Liver (tissue), 9 donors: ENCODE results near the gene DOCK2. TPM values are rescaled to one million over a fixed set of nuclear protein-coding genes. Genes with fewer than 3 reads are reported as not detected.

Source experiments
- DNase-seq: peaks from one replicate; pipeline ENCODE4 v3.0.0-alpha.2; 2017; ENCODE audit warnings: low spot score
- H3K27ac ChIP-seq, 2 donors: one replicate each; pipeline ENCODE4 v1.7.0; 2013; ENCODE audit warnings: inconsistent platforms in 2 of 2, low read length in 2 of 2, control low read depth in 1 of 2, low read depth in 1 of 2, mild to moderate bottlenecking in 1 of 2
- H3K27me3 ChIP-seq, 4 donors: one replicate each; pipeline versions ENCODE4 v1.6.1 to v1.7.0; 2013; ENCODE audit warnings: low read length in 3 of 4, inconsistent platforms in 1 of 4, mild to moderate bottlenecking in 1 of 4, moderate library complexity in 1 of 4; ENCODE audit not compliant: control insufficient read depth in 4 of 4, insufficient read depth in 4 of 4
- H3K36me3 ChIP-seq, 4 donors: one replicate each; pipeline versions ENCODE4 v1.6.1 to v1.7.0; 2013; ENCODE audit warnings: low read length in 3 of 4, mild to moderate bottlenecking in 3 of 4, low read depth in 1 of 4, moderate library complexity in 1 of 4; ENCODE audit not compliant: control insufficient read depth in 4 of 4, insufficient read depth in 3 of 4
- H3K4me1 ChIP-seq, 4 donors: one replicate each; pipeline versions ENCODE4 v1.6.1 to v1.7.0; 2013; ENCODE audit warnings: low read length in 3 of 4, mild to moderate bottlenecking in 3 of 4, moderate library complexity in 1 of 4; ENCODE audit not compliant: control insufficient read depth in 4 of 4, insufficient read depth in 4 of 4
- H3K4me3 ChIP-seq, 3 donors: one replicate each; pipeline versions ENCODE4 v1.6.1 to v1.7.0; 2013; ENCODE audit warnings: low read length in 3 of 3, control low read depth in 1 of 3, low read depth in 1 of 3, mild to moderate bottlenecking in 1 of 3
- H3K9ac ChIP-seq, 2 donors: one replicate each; pipeline ENCODE4 v1.7.0; 2013; ENCODE audit warnings: low read length in 2 of 2, mild to moderate bottlenecking in 2 of 2, moderate library complexity in 2 of 2, control low read depth in 1 of 2, low read depth in 1 of 2
- H3K9me3 ChIP-seq, 4 donors: one replicate each; pipeline versions ENCODE4 v1.6.1 to v1.7.0; 2013; ENCODE audit warnings: low read length in 3 of 4; ENCODE audit not compliant: control insufficient read depth in 4 of 4
- EGR1 ChIP-seq, 2 donors: IDR thresholded peaks; 2 replicates each; pipeline ENCODE4 v1.6.1; 2016 to 2018; ENCODE audit warnings: antibody characterized with exemption in 2 of 2, low read depth in 2 of 2
- FOXA1 ChIP-seq: IDR thresholded peaks from 2 replicates; pipeline ENCODE4 v1.6.1; 2016; ENCODE audit warnings: antibody characterized with exemption
- FOXA2 ChIP-seq: IDR thresholded peaks from 2 replicates; pipeline ENCODE4 v1.6.1; 2016; ENCODE audit warnings: antibody characterized with exemption
- GABPA ChIP-seq, 2 donors: IDR thresholded peaks in 1 of 2; conservative IDR thresholded peaks in 1 of 2; 2 replicates each; pipeline ENCODE4 v1.6.1; 2016; ENCODE audit warnings: antibody characterized with exemption in 2 of 2, mild to moderate bottlenecking in 1 of 2, moderate library complexity in 1 of 2
- HNF4A ChIP-seq, 2 donors: conservative IDR thresholded peaks; 2 replicates each; pipeline ENCODE4 v1.6.1; 2016; ENCODE audit warnings: antibody characterized with exemption in 2 of 2, mild to moderate bottlenecking in 2 of 2
- HNF4G ChIP-seq: IDR thresholded peaks from 2 replicates; pipeline ENCODE4 v1.6.1; 2016; ENCODE audit warnings: antibody characterized with exemption
- JUND ChIP-seq, 2 donors: IDR thresholded peaks; 2 replicates each; pipeline ENCODE4 v1.6.1; 2016; ENCODE audit warnings: antibody characterized with exemption in 2 of 2
- MAX ChIP-seq: IDR thresholded peaks from 2 replicates; pipeline ENCODE4 v1.6.1; 2016; ENCODE audit warnings: antibody characterized with exemption
- NR2F2 ChIP-seq: IDR thresholded peaks from 2 replicates; pipeline ENCODE4 v1.6.1; 2016; ENCODE audit warnings: antibody characterized with exemption
- RAD21 ChIP-seq, 2 donors: IDR thresholded peaks; 2 replicates each; pipeline ENCODE4 v1.6.1; 2016; ENCODE audit warnings: antibody characterized with exemption in 2 of 2, mild to moderate bottlenecking in 2 of 2
- REST ChIP-seq: IDR thresholded peaks from 2 replicates; pipeline ENCODE4 v1.6.1; 2016; ENCODE audit warnings: antibody characterized with exemption, mild to moderate bottlenecking
- RXRA ChIP-seq, 2 donors: IDR thresholded peaks; 2 replicates each; pipeline ENCODE4 v1.6.1; 2017 to 2018; ENCODE audit warnings: antibody characterized with exemption in 2 of 2, mild to moderate bottlenecking in 1 of 2
- SP1 ChIP-seq: IDR thresholded peaks from 2 replicates; pipeline ENCODE4 v1.6.1; 2018; ENCODE audit warnings: antibody characterized with exemption, mild to moderate bottlenecking
- TAF1 ChIP-seq: conservative IDR thresholded peaks from 2 replicates; pipeline ENCODE4 v1.6.1; 2016; ENCODE audit warnings: antibody characterized with exemption, mild to moderate bottlenecking
- YY1 ChIP-seq: IDR thresholded peaks from 2 replicates; pipeline ENCODE4 v1.6.1; 2016; ENCODE audit warnings: antibody characterized with exemption, mild to moderate bottlenecking
- WGBS: extraction: QIAGEN DNeasy Blood & Tissue Kit; methylation state at CpG from one replicate; pipeline ENCODE4 v1.1.7; 2013; 5-methylcytosine and 5-hydroxymethylcytosine counted together
- polyA plus RNA-seq, 2 donors: library from polyadenylated mRNA; stranded (reverse) in 1 of 2; unstranded in 1 of 2; fragments of 200-250 nt in 1 of 2; fragments of >200 nt in 1 of 2; fragmentation: Nextera tagmentation in 1 of 2; extraction: Ambion mirVana in 1 of 2; gene quantifications; one replicate each; pipeline versions ENCODE4 v1.2.1 to v1.2.3, GENCODE V29; 2013 to 2015
- total RNA-seq, 2 donors: library from RNA; depleted of rRNA; stranded (reverse); fragments of >200 nt; gene quantifications; one replicate each; pipeline ENCODE4 v1.2.3, GENCODE V29; 2014
- TF ChIP-seq, protein P1 (sequence below): IDR thresholded peaks from 2 replicates; pipeline ENCODE4 v1.6.1; 2016; ENCODE audit warnings: antibody characterized with exemption
- TF ChIP-seq, protein P2 (sequence below): IDR thresholded peaks from 2 replicates; pipeline ENCODE4 v1.6.1; 2016; ENCODE audit warnings: antibody characterized with exemption
- donor health status: healthy.
- donor health status: healthy.
- donor health status: healthy.
- donor health status: healthy.
- donor health status: healthy.

DOCK2 gene
- total and polyA plus RNA-seq, 4 donors = 2.3 to 26.6 (median 8.2) TPM

DNA sequence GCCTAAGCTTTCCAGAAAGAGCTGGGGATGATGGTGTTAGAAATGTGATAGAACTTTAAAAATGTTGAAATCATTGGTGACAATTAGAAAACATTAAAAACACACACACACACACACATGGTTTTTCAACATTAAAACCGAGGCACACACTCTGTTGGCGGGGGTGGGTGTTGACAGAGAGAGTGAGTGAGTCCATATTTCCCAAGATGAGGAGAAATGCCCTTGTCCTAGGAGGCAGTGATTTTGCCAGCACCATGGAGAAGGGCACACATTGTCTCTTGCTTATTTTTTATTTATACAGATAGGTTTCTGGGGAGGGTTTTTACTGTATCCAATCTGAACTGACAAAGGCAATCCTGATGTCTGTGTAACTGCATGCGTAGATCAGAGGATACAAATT lies 190.7 kb downstream of the DOCK2 start:
- no peak overlapping the region for H3K9ac ChIP-seq
- no peaks in the 10 kb centered on the region for H3K36me3 ChIP-seq
- no peak for DNase-seq
- H3K4me3 ChIP-seq = no peak overlapping the region
- TF ChIP-seq FOXA1 (no peak), FOXA2 (no peak), REST (no peak), NR2F2 (no peak)
- no peak overlapping the region for H3K27ac ChIP-seq
- no peaks in the 10 kb centered on the region for H3K4me1 ChIP-seq
- no peaks in the 10 kb centered on the region for H3K9me3 ChIP-seq
- H3K27me3 ChIP-seq = no peaks in the 10 kb centered on the region
- 64% methylated on average over 3 of the region's 3 CpGs for WGBS

DNA sequence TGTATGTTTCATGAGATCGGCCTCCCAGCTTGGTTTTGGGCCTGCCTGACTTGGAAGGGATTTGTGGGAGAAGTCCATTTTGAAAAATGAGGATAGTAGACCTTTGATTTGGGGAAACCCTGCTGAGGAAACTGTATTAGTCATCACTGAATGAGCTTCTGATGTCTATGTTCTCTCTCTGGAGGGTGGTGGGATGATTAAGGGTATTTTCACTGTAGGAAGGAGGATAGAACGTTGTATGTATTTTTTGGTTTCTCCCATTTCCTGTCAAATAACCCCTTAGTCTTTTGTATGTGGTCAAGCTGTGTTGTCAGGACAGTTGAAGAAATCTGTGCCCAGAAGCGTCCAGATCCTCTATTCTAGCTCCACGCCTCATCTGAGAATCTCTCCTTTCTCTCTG lies 191.3 kb downstream of the DOCK2 start:
- Histone ChIP-seq H3K36me3 (no peaks in the 10 kb centered on the region), H3K27me3 (no peaks in the 10 kb centered on the region), H3K9me3 (no peaks in the 10 kb centered on the region), H3K4me3 (no peak overlapping the region), H3K27ac (no peak overlapping the region), H3K4me1 (no peaks in the 10 kb centered on the region), H3K9ac (no peak overlapping the region)
- no peak for TF ChIP-seq HNF4G
- TF ChIP-seq YY1 = no peak
- no peak for TF ChIP-seq NR2F2
- TF ChIP-seq TAF1 = no peak
- no peak for TF ChIP-seq RAD21 (IDR thresholded peaks at IDR 0.05)
- no peak for TF ChIP-seq FOXA1
- DNase-seq = no peak
- 80% methylated on average over 4 of the region's 4 CpGs for WGBS

GRCh38 chr5:169831331-169831730 lies 194.3 kb downstream of the DOCK2 start:
- Histone ChIP-seq H3K9me3 (no peaks in the 10 kb centered on the region), H3K9ac (no peak overlapping the region), H3K36me3 (no peaks in the 10 kb centered on the region), H3K4me3 (no peak overlapping the region), H3K27me3 (no peaks in the 10 kb centered on the region), H3K4me1 (no peaks in the 10 kb centered on the region), H3K27ac (no peak overlapping the region)
- 80% methylated on average over 1 of the region's 1 CpG for WGBS
- DNase-seq = no peak
- TF ChIP-seq HNF4G = no peak
- TF ChIP-seq SP1 = no peak
- TF ChIP-seq RAD21 (IDR thresholded peaks at IDR 0.05) = no peak
- TF ChIP-seq EGR1 (IDR thresholded peaks at IDR 0.05; ENCODE audit: low read depth in 2 of 2) = no peak
- no peak for TF ChIP-seq REST
- no peak for TF ChIP-seq HNF4A (conservative IDR thresholded peaks at IDR 0.05)
- TF ChIP-seq MAX = no peak
- TF ChIP-seq RXRA (IDR thresholded peaks at IDR 0.05) = no peak
- no peak for TF ChIP-seq TAF1
- no peak for TF ChIP-seq JUND (IDR thresholded peaks at IDR 0.05)
- no peak for TF ChIP-seq FOXA1
- no peak for TF ChIP-seq YY1
- TF ChIP-seq NR2F2 = no peak
- TF ChIP-seq GABPA (IDR thresholded peaks at IDR 0.05 in 1 of 2, conservative IDR thresholded peaks at IDR 0.05 in 1 of 2) = no peak
- TF ChIP-seq, protein P1, sequence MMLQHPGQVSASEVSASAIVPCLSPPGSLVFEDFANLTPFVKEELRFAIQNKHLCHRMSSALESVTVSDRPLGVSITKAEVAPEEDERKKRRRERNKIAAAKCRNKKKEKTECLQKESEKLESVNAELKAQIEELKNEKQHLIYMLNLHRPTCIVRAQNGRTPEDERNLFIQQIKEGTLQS = no peak
- TF ChIP-seq, protein P2, sequence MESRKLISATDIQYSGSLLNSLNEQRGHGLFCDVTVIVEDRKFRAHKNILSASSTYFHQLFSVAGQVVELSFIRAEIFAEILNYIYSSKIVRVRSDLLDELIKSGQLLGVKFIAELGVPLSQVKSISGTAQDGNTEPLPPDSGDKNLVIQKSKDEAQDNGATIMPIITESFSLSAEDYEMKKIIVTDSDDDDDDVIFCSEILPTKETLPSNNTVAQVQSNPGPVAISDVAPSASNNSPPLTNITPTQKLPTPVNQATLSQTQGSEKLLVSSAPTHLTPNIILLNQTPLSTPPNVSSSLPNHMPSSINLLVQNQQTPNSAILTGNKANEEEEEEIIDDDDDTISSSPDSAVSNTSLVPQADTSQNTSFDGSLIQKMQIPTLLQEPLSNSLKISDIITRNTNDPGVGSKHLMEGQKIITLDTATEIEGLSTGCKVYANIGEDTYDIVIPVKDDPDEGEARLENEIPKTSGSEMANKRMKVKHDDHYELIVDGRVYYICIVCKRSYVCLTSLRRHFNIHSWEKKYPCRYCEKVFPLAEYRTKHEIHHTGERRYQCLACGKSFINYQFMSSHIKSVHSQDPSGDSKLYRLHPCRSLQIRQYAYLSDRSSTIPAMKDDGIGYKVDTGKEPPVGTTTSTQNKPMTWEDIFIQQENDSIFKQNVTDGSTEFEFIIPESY = no peak
- TF ChIP-seq FOXA2 = no peak
